ENCODE results near the gene PLOD3.
A peak's percentile ranks its signal among the peaks of the same experiment; 100 is the strongest.

The PLOD3 gene

DNA sequence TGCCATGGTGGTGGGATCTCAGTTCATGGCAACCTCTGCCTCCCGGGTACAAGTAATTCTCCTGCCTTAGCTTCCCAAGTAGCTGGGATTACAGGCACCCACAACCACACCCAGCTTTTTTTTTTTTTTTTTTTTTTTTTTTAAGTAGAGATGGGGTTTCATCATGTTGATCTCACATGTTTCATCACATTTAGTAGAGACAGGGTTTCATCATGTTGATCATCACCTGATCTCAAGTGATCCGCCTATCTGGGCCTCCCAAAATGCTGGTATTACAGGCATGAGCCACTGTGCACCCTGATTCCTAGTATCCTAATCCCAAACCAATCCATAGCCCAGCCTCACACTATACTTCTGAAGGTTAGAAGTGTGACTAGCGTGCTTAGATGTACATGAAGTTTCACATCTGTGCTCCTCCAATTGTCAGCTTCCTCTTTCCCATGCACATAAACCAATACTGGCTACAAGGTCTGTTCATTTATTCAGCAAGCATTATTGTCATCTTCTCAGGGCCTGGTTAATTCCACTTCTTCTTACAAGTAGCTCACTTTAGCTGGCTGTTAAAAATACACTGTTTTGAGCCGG is 30.4 kb downstream of the PLOD3 start:
- H3K27me3 Mint-ChIP-seq: peaks cover 18% of the 10 kb centered on the region
- H3K27ac Mint-ChIP-seq: no peak overlapping the region
- no peak overlapping the region for H3K4me3 Mint-ChIP-seq
- no peaks in the 10 kb centered on the region for H3K9me3 Mint-ChIP-seq (ENCODE audit: low read depth)
- no peaks in the 10 kb centered on the region for H3K36me3 Mint-ChIP-seq
- peaks cover 5% of the 10 kb centered on the region for H3K4me1 Mint-ChIP-seq (ENCODE audit: low read depth)

DNA sequence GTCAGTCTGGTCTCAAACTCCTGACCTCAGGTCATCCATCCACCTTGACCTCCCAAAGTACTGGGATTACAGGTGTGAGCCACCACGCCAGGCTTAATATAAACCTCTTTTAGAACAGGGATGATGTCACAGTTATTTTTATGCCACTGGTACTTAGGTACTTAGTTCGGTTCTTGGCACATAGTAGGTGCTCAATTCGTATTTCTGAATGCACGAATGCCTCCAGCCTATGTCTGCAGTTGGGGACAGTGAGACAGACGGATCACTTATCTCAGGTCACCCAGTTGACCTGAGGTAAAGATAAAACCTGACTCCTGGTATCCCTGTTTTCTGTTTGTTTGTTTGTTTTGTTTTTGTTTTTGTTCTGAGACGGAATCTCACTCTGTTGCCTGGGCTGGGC is 31.2 kb downstream of the PLOD3 start:
- no peaks in the 10 kb centered on the region for H3K9me3 Mint-ChIP-seq (ENCODE audit: low read depth)
- H3K27me3 Mint-ChIP-seq: peaks cover 19% of the 10 kb centered on the region
- H3K4me3 Mint-ChIP-seq: no peak overlapping the region
- H3K4me1 Mint-ChIP-seq (ENCODE audit: low read depth): peaks cover 6% of the 10 kb centered on the region
- H3K27ac Mint-ChIP-seq: no peak overlapping the region
- no peaks in the 10 kb centered on the region for H3K36me3 Mint-ChIP-seq

DNA sequence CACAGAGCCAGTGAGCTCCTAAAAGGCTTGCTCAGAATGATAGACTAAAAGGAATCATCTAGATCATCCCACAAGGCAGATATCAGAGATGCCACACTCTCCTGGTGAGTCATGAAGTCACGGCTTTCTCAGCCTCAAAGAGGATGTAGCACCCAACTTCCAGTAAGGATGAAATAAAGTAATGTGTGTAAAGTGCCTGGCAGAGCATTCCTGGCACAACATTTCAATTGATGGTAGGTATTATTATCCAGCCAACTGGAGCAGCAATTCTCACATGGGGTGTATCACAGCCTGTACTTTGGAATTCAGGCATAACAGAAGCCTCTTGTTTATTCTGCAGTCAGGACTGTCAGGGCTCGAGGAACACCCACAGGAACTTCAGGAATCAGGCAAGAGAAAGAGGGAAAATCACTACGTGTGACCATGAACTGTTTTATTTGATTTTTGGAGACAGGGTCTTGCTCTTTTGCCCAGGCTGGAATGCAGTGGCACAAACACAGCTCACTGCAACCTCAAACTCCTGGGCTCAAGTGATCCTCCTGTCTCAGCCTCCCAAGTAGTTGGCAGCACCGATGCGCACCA is 32.0 kb downstream of the PLOD3 start:
- H3K36me3 Mint-ChIP-seq: peaks cover 2% of the 10 kb centered on the region
- H3K27me3 Mint-ChIP-seq: peaks cover 23% of the 10 kb centered on the region
- no peaks in the 10 kb centered on the region for H3K9me3 Mint-ChIP-seq (ENCODE audit: low read depth)
- peaks cover 10% of the 10 kb centered on the region for H3K4me1 Mint-ChIP-seq (ENCODE audit: low read depth)
- no peak overlapping the region for H3K4me3 Mint-ChIP-seq
- no peak overlapping the region for H3K27ac Mint-ChIP-seq

DNA sequence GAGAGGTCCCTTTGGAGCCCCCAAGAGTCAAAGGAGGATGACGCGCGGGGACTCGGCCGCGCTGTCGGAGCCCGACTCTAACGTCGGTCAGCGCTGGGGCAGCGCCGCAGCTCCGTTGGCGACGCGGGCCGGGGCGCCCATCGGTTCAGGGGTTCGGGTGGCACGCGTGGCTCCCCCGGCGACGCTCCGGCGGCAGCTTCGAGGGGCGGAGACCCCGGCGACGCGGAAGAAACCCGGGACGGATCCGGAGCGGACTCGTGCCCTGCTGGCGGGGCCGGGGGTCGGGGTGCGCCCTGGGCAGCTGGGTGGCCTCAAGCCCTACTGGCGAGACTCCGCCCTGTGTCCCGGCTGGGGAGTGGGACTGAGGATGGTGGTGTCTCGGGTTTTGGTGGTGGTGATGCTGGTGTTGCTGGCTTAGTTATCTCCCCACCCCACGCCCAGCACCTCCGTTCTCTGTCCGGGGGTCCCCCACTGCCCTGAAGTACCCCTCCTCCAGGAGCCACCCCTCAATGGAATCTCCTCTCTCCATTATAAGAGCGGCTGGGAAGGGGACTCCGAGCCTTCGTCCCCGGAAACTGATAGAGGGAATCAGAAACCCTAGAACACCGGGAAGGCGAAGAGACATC is 37.1 kb downstream of the PLOD3 start, which contains the start of gene NAT16:
Gene NAT16, minus strand, starts transcription at position 164 of the 626 bp plus-strand sequence. CDS start 5,486 bp downstream, outside the sequence.
- Mint-ChIP-seq H3K4me1 (ENCODE audit: low read depth) (peaks cover 15% of the 10 kb centered on the region), H3K27ac (no peak within 1 kb of the TSS), H3K4me3 (peak within 1 kb of the TSS; percentile 64), H3K36me3 (peaks cover 2% of the 10 kb centered on the region), H3K27me3 (peaks cover 40% of the 10 kb centered on the region), H3K9me3 (ENCODE audit: low read depth) (no peaks in the 10 kb centered on the region)

DNA sequence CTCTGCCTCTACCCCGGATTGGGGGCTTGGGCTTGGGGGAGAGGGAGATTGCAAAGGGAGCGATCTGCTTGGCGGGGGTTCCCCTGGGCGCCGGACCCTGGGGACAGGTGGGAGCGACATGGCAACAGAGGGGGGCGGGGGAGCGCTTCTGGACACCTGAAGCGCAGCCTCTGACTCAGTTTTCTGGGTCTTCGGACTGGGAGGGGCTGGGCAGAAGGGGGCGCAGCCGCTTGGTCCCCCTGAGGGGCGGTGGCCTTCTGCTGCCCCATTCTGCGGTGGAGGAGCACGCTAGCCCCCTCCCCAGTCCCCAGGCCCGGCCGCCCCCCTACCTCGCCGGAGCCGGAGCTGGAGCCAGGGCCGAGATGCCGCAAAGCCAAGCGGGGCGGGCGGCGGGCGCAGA is 37.7 kb downstream of the PLOD3 start:
- H3K27ac Mint-ChIP-seq: no peak overlapping the region
- H3K36me3 Mint-ChIP-seq: peaks cover 2% of the 10 kb centered on the region
- no peak overlapping the region for H3K4me3 Mint-ChIP-seq

DNA sequence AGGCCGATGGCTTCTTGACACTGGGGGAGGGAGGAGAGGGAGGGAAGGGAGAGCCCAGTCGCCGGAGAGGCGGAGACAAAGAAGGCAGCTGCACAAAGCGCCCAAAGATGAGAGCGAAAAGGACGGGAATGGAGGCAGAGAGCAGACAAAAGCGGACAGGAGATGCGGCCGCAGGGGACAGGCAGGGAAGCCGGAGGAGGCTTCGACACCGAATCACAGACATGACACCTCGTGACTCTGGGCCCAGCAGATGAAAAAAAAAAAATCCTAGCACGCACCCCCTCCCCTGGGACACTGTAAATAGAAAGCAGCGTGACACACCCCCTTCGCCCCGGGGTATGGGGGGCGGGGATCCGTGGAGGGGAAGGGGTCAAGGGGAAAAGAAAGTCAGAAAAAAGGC is 38.3 kb downstream of the PLOD3 start:
- Mint-ChIP-seq H3K27ac (no peak overlapping the region), H3K4me1 (ENCODE audit: low read depth) (peaks cover 21% of the 10 kb centered on the region), H3K4me3 (peak overlapping the region; percentile 58), H3K27me3 (peaks cover 44% of the 10 kb centered on the region), H3K36me3 (peaks cover 2% of the 10 kb centered on the region), H3K9me3 (ENCODE audit: low read depth) (no peaks in the 10 kb centered on the region)

More for the DNA sequence above, 37.7 kb downstream of the PLOD3 start:
- H3K9me3 Mint-ChIP-seq (ENCODE audit: low read depth): no peaks in the 10 kb centered on the region
- peaks cover 16% of the 10 kb centered on the region for H3K4me1 Mint-ChIP-seq (ENCODE audit: low read depth)
- peaks cover 43% of the 10 kb centered on the region for H3K27me3 Mint-ChIP-seq

DNA sequence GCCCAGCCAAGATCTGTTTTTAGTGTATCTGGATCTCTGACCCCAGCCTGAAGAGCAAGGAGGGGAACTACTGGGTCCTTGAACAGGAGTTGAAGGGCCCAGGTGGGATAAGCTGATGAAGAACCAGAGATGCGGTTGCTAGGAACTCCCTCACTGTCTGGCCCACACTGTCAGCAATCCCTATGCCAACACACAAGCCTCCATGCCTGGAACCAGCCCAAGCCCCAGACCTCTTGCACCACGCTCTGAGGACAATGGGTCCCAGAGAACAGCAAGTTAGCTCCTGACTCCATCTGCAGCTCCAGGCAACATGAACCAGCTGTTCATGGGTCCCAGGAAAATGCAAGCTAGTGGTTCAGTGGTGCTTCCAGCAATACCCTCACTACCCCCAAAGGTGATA is 39.7 kb downstream of the PLOD3 start:
- Mint-ChIP-seq H3K27ac (no peak overlapping the region), H3K27me3 (peaks cover 48% of the 10 kb centered on the region), H3K36me3 (peaks cover 2% of the 10 kb centered on the region), H3K4me3 (no peak overlapping the region), H3K9me3 (ENCODE audit: low read depth) (no peaks in the 10 kb centered on the region), H3K4me1 (ENCODE audit: low read depth) (peaks cover 29% of the 10 kb centered on the region)

DNA sequence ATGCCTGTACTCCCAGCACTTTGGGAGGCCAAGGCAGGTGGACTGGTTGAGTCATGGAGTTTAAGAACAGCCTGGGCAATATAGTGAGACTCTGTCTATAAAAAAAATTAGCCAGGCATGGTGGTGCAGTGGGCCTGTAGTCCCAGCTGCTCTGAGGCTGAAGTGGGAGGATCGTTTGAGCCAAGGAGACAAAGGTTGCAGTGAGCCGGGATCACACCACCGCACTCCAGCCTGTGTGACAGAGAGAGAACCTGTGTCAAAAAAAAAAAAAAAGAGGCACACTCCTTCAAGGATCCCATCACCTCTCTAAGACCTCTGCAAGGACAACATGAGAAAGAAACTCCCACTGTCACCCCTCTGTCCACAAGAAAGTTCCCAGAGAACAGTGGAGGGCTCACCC is 41.7 kb downstream of the PLOD3 start:
- Mint-ChIP-seq H3K27ac (no peak overlapping the region), H3K27me3 (peaks cover 46% of the 10 kb centered on the region), H3K4me3 (no peak overlapping the region), H3K4me1 (ENCODE audit: low read depth) (peaks cover 36% of the 10 kb centered on the region), H3K36me3 (peaks cover under 1% of the 10 kb centered on the region), H3K9me3 (ENCODE audit: low read depth) (no peaks in the 10 kb centered on the region)

DNA sequence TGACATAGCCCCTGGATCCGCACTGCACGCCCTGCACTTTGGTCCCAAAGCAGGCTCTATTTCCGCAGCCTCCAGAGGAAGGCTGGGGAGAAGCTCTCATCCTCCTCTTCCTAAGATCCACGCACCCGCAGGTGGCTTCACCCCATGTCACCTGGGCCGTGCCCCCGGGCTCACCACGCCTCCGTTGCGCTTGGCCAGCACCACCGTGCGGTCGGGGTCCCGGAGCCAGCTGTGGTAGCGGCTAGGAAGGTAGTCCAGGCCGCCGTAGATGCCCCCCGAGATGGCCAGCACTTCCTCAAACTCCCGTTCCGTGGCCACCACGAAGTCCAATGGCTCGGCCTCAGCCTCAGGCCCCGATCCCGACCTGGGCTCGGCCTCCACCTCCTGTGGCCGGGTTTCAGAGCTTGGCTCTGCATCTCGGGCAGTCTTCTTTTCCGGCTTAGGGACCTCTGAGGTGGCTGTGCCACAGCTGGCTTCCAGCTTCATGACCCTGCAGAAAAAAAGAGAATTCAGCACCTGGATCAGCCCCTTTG is 43.0 kb downstream of the PLOD3 start:
- H3K27ac Mint-ChIP-seq: no peak overlapping the region
- H3K4me1 Mint-ChIP-seq (ENCODE audit: low read depth): peaks cover 45% of the 10 kb centered on the region
- peak overlapping the region; percentile 69 for H3K4me3 Mint-ChIP-seq
- no peaks in the 10 kb centered on the region for H3K36me3 Mint-ChIP-seq
- H3K9me3 Mint-ChIP-seq (ENCODE audit: low read depth): no peaks in the 10 kb centered on the region
- peaks cover 51% of the 10 kb centered on the region for H3K27me3 Mint-ChIP-seq

DNA sequence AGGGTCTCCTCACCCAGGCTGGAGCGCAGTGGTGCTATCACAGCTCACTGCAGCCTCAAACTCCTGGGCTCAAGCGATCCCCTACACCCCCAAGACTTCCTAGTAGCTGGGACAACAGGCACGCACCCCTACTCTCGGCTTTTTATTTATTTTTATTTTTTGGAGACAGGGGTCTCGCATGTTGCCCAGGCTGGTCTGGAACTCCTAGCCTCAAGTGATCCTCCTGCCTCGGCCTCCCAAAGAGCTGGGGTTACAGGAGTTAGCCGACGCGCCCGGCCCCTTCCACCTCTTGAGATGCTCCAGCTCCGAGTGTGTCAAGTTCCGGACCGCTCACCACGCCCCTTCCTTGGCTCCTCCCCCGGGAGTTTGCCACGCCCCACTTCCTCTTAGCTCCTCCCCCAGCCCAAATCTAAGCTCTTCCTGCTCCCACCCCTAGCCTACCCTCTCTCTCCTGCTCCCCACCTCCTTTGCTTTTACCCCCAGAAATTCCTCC is 43.6 kb downstream of the PLOD3 start:
- Mint-ChIP-seq H3K27ac (no peak overlapping the region), H3K36me3 (no peaks in the 10 kb centered on the region), H3K4me3 (peak overlapping the region; percentile 69), H3K9me3 (ENCODE audit: low read depth) (no peaks in the 10 kb centered on the region), H3K4me1 (ENCODE audit: low read depth) (peaks cover 46% of the 10 kb centered on the region), H3K27me3 (peaks cover 55% of the 10 kb centered on the region)

DNA sequence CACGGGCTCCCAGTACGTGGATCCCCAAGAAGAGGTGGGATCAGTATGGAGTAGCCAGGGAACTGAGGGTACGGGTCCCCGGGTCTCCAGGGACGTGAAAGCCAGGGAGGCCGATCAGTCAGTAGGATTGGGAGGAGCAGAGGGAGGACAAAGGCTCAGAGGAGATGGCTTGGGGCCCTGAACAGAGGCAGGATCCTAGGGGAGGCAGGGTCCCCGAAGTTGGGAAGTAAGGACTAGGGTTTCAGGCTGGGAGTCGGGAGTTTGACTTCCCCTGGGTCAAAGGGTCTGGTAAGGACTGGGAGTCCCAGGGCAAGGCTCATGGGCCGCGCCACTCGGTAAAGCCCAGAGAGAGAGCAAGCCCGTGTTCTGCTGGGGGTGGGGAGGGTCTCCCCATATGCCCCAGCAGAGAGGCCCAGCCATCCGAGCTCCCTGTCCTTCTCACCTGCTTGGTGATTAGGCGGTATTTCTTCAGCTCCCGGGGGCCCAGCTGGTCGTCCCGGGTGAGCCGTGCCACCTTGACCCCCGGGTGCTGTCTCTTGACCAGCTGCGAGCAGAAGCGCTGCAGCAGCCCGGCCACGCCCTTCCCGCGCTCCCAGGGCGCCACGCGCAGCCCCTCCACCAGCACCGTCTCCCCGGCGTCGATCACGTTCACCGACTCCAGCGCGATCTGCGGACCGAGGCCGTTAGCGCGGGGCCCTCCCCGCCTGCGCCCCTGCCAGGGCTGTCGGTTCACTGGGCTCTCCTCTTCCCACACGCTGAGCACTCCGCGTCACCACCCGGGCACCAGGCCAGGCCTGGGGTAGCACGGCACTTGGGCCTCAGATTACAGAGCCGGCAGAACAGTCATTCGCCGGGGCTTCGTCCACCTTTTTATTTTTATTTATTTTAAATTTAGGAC is 44.3 kb downstream of the PLOD3 start:
- Mint-ChIP-seq H3K4me1 (ENCODE audit: low read depth) (peaks cover 52% of the 10 kb centered on the region), H3K27me3 (peaks cover 58% of the 10 kb centered on the region), H3K36me3 (no peaks in the 10 kb centered on the region), H3K4me3 (peak overlapping the region; percentile 44), H3K27ac (no peak overlapping the region), H3K9me3 (ENCODE audit: low read depth) (no peaks in the 10 kb centered on the region)

DNA sequence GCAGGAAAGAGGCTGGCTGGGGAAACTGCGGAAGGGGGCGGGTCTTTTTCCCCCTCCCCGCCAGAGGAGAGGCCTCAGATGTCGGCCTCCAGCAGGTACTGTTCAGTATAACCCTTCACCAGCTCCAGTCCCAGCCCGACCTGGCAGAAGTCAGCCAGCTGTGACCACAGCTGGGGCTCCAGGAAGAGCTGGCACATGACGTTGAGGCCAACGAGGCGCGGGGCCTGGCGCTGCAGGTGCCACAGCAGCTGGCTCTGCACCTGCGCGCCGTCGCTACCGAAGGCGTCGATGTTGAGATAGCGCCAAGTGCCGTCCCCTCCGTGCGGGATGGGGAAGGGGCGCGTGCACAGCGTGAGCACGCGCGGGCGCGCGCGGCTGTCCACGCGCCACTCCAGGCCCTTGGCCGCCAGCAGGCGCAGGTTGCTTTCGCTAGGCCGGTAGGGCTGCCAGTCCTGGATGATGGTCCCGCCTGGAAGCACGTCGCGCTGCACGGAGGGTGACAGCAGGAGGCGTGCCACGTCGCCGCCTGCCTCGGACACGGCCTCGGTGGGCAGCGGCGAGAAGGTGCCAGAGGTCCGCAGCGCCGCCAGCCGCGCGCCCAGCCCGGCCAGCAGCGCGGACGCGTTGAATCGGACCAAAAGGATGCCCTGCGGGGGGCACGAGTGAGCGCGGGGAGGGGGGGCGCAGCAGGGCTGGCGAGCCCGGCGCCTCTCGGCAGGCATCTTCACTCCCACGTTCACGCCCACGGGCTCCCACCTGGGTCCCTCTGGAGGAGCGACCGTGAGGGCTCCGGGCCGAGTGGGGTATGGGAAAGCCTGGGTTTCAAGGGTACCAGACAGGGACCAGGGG is 45.2 kb downstream of the PLOD3 start:
- no peaks in the 10 kb centered on the region for H3K36me3 Mint-ChIP-seq
- H3K27me3 Mint-ChIP-seq: peaks cover 53% of the 10 kb centered on the region
- H3K4me3 Mint-ChIP-seq: peak overlapping the region; percentile 49
- H3K9me3 Mint-ChIP-seq (ENCODE audit: low read depth): no peaks in the 10 kb centered on the region
- H3K4me1 Mint-ChIP-seq (ENCODE audit: low read depth): peaks cover 55% of the 10 kb centered on the region
- H3K27ac Mint-ChIP-seq: no peak overlapping the region

DNA sequence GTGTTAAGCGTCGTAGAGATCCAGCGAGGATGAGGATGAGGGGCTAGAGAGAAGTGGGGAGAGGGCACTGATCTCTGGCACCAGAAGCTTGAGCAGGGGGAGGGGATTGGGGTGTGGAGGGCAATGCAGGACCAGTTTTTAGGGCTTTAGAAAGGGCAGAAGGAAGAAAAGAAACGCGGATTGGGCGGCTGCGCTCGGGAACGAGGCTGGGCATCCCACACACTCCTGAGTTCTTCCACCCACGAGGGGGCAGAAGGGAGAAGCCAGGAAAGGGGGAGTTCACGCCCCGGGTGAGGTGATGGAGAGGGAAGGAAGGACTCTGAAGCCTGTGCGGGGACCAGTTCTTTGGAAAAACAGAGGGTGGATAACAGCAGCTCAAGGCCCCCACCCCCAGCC is 45.9 kb downstream of the PLOD3 start:
- Mint-ChIP-seq H3K4me3 (peak overlapping the region; percentile 67), H3K27me3 (peaks cover 50% of the 10 kb centered on the region), H3K4me1 (ENCODE audit: low read depth) (peaks cover 60% of the 10 kb centered on the region), H3K27ac (no peak overlapping the region), H3K36me3 (no peaks in the 10 kb centered on the region), H3K9me3 (ENCODE audit: low read depth) (no peaks in the 10 kb centered on the region)

Measured in activated naive CD8-positive, alpha-beta T cell (primary cell).